ENCODE results near the gene EEF2K.
"Not testable (repeated sequence)": the region's sequence is repeated elsewhere in the genome, so short reads cannot be mapped to it uniquely, and the experiment has no call there.

The EEF2K gene

GRCh38 chr16:22278441-22279230 is 72.6 kb downstream of the EEF2K start:
- no peak for DNase-seq
- in situ Hi-C loops (cut with MboI; ENCODE audit: low pct_unique_long_range_greater_than_20kb, low sequenced_read_pairs) = no loop called here

- DNase-seq = no peak
- in situ Hi-C loops (cut with MboI; ENCODE audit: low pct_unique_long_range_greater_than_20kb, low sequenced_read_pairs) = no loop called here
Observed at GRCh38 chr16:22282254-22282892, 76.3 kb downstream of the EEF2K start.

- in situ Hi-C loops (cut with MboI; ENCODE audit: low pct_unique_long_range_greater_than_20kb, low sequenced_read_pairs) = no loop called here
- no peak for DNase-seq
Observed at GRCh38 chr16:22284637-22285036, 78.6 kb downstream of the EEF2K start.

GRCh38 chr16:22285080-22285479 is 79.0 kb downstream of the EEF2K start:
- DNase-seq = no peak
- in situ Hi-C loops (cut with MboI; ENCODE audit: low pct_unique_long_range_greater_than_20kb, low sequenced_read_pairs) = no loop called here

- no peak for DNase-seq
- in situ Hi-C loops (cut with MboI; ENCODE audit: low pct_unique_long_range_greater_than_20kb, low sequenced_read_pairs) = no loop called here
Observed at GRCh38 chr16:22291020-22291419, 84.9 kb downstream of the EEF2K start.

GRCh38 chr16:22291860-22292318 is 85.8 kb downstream of the EEF2K start:
- in situ Hi-C loops (cut with MboI; ENCODE audit: low pct_unique_long_range_greater_than_20kb, low sequenced_read_pairs) = no loop called here
- DNase-seq = peak; percentile 19

- in situ Hi-C loops (cut with MboI; ENCODE audit: low pct_unique_long_range_greater_than_20kb, low sequenced_read_pairs) = no loop called here
- DNase-seq = no peak
Observed at GRCh38 chr16:22292320-22292719, 86.2 kb downstream of the EEF2K start.

- in situ Hi-C loops (cut with MboI; ENCODE audit: low pct_unique_long_range_greater_than_20kb, low sequenced_read_pairs) = no loop called here
- DNase-seq = no peak
Observed at GRCh38 chr16:22293137-22294106, 87.3 kb downstream of the EEF2K start.

GRCh38 chr16:22296225-22297113 is 90.4 kb downstream of the EEF2K start:
- in situ Hi-C loops (cut with MboI; ENCODE audit: low pct_unique_long_range_greater_than_20kb, low sequenced_read_pairs) = loop anchor here (5.0 kb wide), 1 partner anchor 99 kb away; no protein-coding TSS in a partner anchor
- peak; percentile 51 for DNase-seq

GRCh38 chr16:22297114-22297870 is 91.2 kb downstream of the EEF2K start, which contains the start of gene POLR3E:
TSS of gene POLR3E (plus strand) at chr16:22297409. CDS start at chr16:22302969, 5,560 bp downstream.
- in situ Hi-C loops (cut with MboI; ENCODE audit: low pct_unique_long_range_greater_than_20kb, low sequenced_read_pairs) = loop anchor here (5.0 kb wide), 1 partner anchor 100 kb away; no protein-coding TSS in a partner anchor
- DNase-seq = peak; percentile 99

GRCh38 chr16:22297871-22298733 is 92.0 kb downstream of the EEF2K start:
- in situ Hi-C loops (cut with MboI; ENCODE audit: low pct_unique_long_range_greater_than_20kb, low sequenced_read_pairs) = loop anchor here (5.0 kb wide), 1 partner anchor 101 kb away; no protein-coding TSS in a partner anchor
- peak; percentile 96 for DNase-seq

- in situ Hi-C loops (cut with MboI; ENCODE audit: low pct_unique_long_range_greater_than_20kb, low sequenced_read_pairs) = loop anchor here (5.0 kb wide), 1 partner anchor 102 kb away; no protein-coding TSS in a partner anchor
- DNase-seq = no peak
Observed at GRCh38 chr16:22299036-22299435, 93.0 kb downstream of the EEF2K start.

GRCh38 chr16:22300427-22301071 is 94.5 kb downstream of the EEF2K start:
- in situ Hi-C loops (cut with MboI; ENCODE audit: low pct_unique_long_range_greater_than_20kb, low sequenced_read_pairs) = no loop called here
- peak; percentile 53 for DNase-seq

- in situ Hi-C loops (cut with MboI; ENCODE audit: low pct_unique_long_range_greater_than_20kb, low sequenced_read_pairs); DNase-seq: not testable (repeated sequence)
Observed at GRCh38 chr16:22301423-22301822, 95.3 kb downstream of the EEF2K start.

- no peak for DNase-seq
- in situ Hi-C loops (cut with MboI; ENCODE audit: low pct_unique_long_range_greater_than_20kb, low sequenced_read_pairs) = no loop called here
Observed at GRCh38 chr16:22302776-22303363, 96.8 kb downstream of the EEF2K start.

GRCh38 chr16:22304411-22304810 is 98.3 kb downstream of the EEF2K start:
- no peak for DNase-seq
- in situ Hi-C loops (cut with MboI; ENCODE audit: low pct_unique_long_range_greater_than_20kb, low sequenced_read_pairs) = no loop called here
